GM12864 (cell line): ENCODE data around the gene CXADR.
A peak's percentile ranks its signal among the peaks of the same experiment; 100 is the strongest.

Experiments used
- DNase-seq: peaks from one replicate; pipeline ENCODE4 v3.0.0-alpha.2; 2011; ENCODE audit warnings: low read depth
- H3K4me3 ChIP-seq: 2 replicates; pipeline ENCODE4 v1.5.1; 2011; ENCODE audit warnings: mild to moderate bottlenecking, low read depth, low read length, control low read depth
- TF ChIP-seq, protein P1 (sequence below): IDR thresholded peaks from 2 replicates; pipeline ENCODE4 v1.5.1; 2011; ENCODE audit warnings: low read depth, mild to moderate bottlenecking, moderate library complexity, low read length, control low read depth, inconsistent platforms; ENCODE audit errors: missing control alignments

The CXADR gene

DNA sequence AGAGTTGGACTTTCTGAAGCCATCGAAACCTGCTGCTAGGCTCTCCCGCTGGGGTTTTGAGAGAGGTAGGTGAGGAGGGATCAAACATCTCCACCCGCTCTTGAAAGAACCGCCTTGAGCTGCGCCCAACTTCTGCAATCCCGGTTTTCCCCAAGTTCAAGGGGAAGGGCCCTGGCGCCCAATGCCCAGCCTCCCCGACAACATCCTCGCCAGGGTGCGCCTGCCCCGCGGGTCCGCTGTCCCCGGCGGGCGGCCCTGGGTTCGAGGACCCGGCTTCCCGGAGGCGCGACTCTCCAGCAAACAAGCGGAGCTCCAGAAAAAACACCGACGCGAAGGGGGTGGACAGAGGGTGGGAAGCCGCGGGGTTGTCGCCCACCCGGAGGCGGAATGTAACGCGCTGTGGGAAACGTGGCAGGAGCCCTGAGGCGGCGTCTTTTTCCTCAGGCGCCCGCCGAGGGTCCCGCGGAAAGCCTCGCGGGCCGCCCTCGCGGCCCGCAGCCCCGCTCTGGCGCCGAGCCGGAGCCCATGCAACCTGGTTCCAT lies 99.3 kb downstream of the CXADR start:
- TF ChIP-seq, protein P1, sequence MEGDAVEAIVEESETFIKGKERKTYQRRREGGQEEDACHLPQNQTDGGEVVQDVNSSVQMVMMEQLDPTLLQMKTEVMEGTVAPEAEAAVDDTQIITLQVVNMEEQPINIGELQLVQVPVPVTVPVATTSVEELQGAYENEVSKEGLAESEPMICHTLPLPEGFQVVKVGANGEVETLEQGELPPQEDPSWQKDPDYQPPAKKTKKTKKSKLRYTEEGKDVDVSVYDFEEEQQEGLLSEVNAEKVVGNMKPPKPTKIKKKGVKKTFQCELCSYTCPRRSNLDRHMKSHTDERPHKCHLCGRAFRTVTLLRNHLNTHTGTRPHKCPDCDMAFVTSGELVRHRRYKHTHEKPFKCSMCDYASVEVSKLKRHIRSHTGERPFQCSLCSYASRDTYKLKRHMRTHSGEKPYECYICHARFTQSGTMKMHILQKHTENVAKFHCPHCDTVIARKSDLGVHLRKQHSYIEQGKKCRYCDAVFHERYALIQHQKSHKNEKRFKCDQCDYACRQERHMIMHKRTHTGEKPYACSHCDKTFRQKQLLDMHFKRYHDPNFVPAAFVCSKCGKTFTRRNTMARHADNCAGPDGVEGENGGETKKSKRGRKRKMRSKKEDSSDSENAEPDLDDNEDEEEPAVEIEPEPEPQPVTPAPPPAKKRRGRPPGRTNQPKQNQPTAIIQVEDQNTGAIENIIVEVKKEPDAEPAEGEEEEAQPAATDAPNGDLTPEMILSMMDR, result no peak
- no peak for DNase-seq
- H3K4me3 ChIP-seq, result peak overlapping the region; percentile 96

GRCh38 chr21:17612565-17613241 lies 99.9 kb downstream of the CXADR start, which contains the start of gene BTG3:
BTG3 (minus strand) TSS chr21:17612901; CDS start chr21:17609144, 3,757 bp downstream.
- peak; percentile 49 for DNase-seq
- H3K4me3 ChIP-seq, result peak within 1 kb of the TSS; percentile 96
- TF ChIP-seq, protein P1, result no peak

DNA sequence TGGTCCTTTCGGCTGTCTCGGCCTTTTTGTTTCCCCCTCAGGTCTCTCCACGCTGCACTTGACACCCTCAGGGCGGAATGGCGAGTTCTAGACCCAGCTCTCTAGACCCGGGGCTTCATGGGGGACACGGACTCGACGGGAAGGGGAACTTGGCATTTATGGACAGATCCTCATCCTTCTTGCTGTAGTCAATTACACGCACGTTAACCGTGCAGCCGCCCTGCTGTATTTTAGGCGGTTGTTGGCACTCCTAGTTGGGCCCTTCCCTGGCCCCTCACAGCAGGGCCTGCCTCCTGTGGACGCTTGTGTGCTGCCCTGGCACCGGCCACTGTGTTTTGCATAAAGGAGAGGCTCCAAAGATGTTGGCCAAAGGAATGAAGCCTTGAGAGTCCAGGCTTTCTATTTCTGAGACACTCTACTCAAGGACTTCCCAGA lies 100.4 kb downstream of the CXADR start:
- peak overlapping the region; percentile 96 for H3K4me3 ChIP-seq
- TF ChIP-seq, protein P1, result no peak
- no peak for DNase-seq

- DNase-seq, result no peak
- TF ChIP-seq, protein P1, result no peak
- no peak overlapping the region for H3K4me3 ChIP-seq
Observed at GRCh38 chr21:17616831-17617230, 104.0 kb downstream of the CXADR start.

GRCh38 chr21:17622018-17622417 lies 109.2 kb downstream of the CXADR start:
- TF ChIP-seq, protein P1, result no peak
- no peak overlapping the region for H3K4me3 ChIP-seq
- no peak for DNase-seq

GRCh38 chr21:17631195-17631594 lies 118.4 kb downstream of the CXADR start:
- DNase-seq, result no peak
- no peak overlapping the region for H3K4me3 ChIP-seq
- TF ChIP-seq, protein P1, result no peak

- TF ChIP-seq, protein P1, result no peak
- DNase-seq, result no peak
- no peak overlapping the region for H3K4me3 ChIP-seq
Observed at GRCh38 chr21:17636711-17637110, 123.9 kb downstream of the CXADR start.
